ENCODE measurements around the gene CBL. TPM values are rescaled to one million over a fixed set of nuclear protein-coding genes. Genes with fewer than 3 reads are reported as not detected.

CBL gene
- total RNA-seq, 1 donor from 2014 or later, result 15.5 TPM

DNA sequence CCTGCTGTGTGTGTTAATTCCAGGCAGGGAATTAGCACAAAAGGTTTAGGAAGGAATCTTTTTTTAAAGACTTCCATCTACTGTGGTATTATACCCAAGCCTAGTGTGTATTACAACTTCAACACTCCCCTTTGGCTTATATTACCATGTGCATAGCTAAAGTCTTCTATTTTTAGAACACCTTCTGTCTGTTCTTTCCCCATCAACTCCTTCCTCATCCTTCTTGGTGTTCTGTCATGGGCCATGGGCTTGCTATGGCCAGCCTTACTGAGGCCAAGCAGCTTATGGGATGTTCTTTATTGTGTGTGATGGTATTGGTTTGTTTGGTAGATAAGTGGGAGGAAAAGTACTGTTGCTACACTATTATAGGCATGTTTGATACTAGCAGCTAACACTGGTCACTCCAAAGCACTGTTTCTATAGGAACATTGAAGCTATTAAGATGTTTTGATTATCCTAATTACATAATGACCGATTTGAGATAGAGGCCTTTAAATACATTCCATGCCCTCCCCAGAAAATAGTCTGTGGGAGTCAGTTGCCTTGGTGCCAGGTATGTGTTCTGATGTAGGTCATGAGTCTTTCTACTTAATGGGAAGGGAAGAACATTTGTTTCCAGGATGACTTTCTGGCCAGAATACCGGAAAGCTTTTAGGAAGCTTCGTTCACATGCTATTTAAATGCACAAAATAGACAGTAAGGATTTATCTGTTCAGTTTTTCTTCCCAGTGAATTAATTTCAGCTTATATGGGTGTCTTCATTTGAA lies 94.2 kb downstream of the CBL start:
- H3K4me1 ChIP-seq, result no peaks in the 10 kb centered on the region
- TF ChIP-seq CTCF (IDR thresholded peaks at IDR 0.05) (no peak), POLR2A (IDR thresholded peaks at IDR 0.05) (no peak), POLR2AphosphoS5 (IDR thresholded peaks at IDR 0.05; ENCODE audit: insufficient read depth in 1 of 2, low read depth in 1 of 2) (no peak)
- H3K36me3 ChIP-seq, result peaks cover 0 to 58% of the 10 kb centered on the region in 2 donors
- H3K27ac ChIP-seq, result no peak overlapping the region
- no peak for DNase-seq (ENCODE audit: extremely low spot score in 2 of 2)
- intact Hi-C loops (cut with DNase I), result no loop called here
- no peak overlapping the region for H3K4me3 ChIP-seq
- H3K27me3 ChIP-seq, result no peaks in the 10 kb centered on the region
- no peaks in the 10 kb centered on the region for H3K9me3 ChIP-seq

GRCh38 chr11:119303227-119303718 lies 97.1 kb downstream of the CBL start:
- H3K27me3 ChIP-seq, result no peaks in the 10 kb centered on the region
- no peak for DNase-seq (ENCODE audit: extremely low spot score in 2 of 2)
- H3K4me3 ChIP-seq, result no peak overlapping the region
- peaks cover 0 to 46% of the 10 kb centered on the region in 2 donors for H3K36me3 ChIP-seq
- no peaks in the 10 kb centered on the region for H3K9me3 ChIP-seq
- no peak overlapping the region for H3K27ac ChIP-seq
- H3K4me1 ChIP-seq, result peaks cover 5% of the 10 kb centered on the region
- TF ChIP-seq POLR2A (IDR thresholded peaks at IDR 0.05) (no peak), CTCF (IDR thresholded peaks at IDR 0.05) (no peak), POLR2AphosphoS5 (IDR thresholded peaks at IDR 0.05; ENCODE audit: insufficient read depth in 1 of 2, low read depth in 1 of 2) (no peak)
- intact Hi-C loops (cut with DNase I), result no loop called here

- H3K27me3 ChIP-seq, result no peaks in the 10 kb centered on the region
- H3K9me3 ChIP-seq, result no peaks in the 10 kb centered on the region
- peak overlapping the region; percentile 63 for H3K27ac ChIP-seq
- H3K4me1 ChIP-seq, result peaks cover 5% of the 10 kb centered on the region
- TF ChIP-seq POLR2AphosphoS5 (IDR thresholded peaks at IDR 0.05; ENCODE audit: insufficient read depth in 1 of 2, low read depth in 1 of 2) (no peak), CTCF (IDR thresholded peaks at IDR 0.05) (no peak), POLR2A (IDR thresholded peaks at IDR 0.05) (no peak)
- H3K36me3 ChIP-seq, result peaks cover 0 to 27% of the 10 kb centered on the region in 2 donors
- DNase-seq (ENCODE audit: extremely low spot score in 2 of 2), result no peak
- intact Hi-C loops (cut with DNase I), result no loop called here
- H3K4me3 ChIP-seq, result no peak overlapping the region
These were observed 99.6 kb downstream of the CBL start for GRCh38 chr11:119305556-119306372.

GRCh38 chr11:119306373-119306890 lies 100.3 kb downstream of the CBL start:
- Histone ChIP-seq H3K4me3 (no peak overlapping the region), H3K9me3 (no peaks in the 10 kb centered on the region), H3K36me3 (peaks cover 0 to 23% of the 10 kb centered on the region in 2 donors), H3K4me1 (peaks cover 5% of the 10 kb centered on the region), H3K27me3 (no peaks in the 10 kb centered on the region), H3K27ac (peak overlapping the region; percentile 63)
- TF ChIP-seq POLR2A (IDR thresholded peaks at IDR 0.05) (no peak), POLR2AphosphoS5 (IDR thresholded peaks at IDR 0.05; ENCODE audit: insufficient read depth in 1 of 2, low read depth in 1 of 2) (peak; percentile 48 to 59)
- intact Hi-C loops (cut with DNase I), result no loop called here
- no peak for DNase-seq (ENCODE audit: extremely low spot score in 2 of 2)

DNA sequence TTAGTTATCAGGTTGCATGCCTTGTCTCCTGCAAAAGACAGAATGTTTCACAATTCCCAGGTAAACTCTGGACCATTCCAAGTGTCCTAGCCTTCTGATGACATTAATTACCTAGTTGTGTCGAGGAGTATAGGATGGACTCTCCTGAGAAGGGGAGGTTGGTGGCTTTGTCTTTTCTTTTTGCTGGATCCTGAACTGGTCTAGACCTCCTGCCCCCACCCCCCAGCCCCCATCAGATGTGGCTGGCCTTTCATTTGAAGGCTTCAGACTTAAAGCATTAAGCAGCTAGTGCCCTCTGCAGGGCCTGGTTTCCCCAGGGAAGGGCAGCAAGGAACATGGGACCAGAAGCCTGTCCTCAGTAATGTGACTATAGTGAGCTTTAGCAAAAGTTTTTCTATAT lies 101.1 kb downstream of the CBL start:
- H3K27ac ChIP-seq, result peak overlapping the region; percentile 63

More for the DNA sequence above, 101.1 kb downstream of the CBL start:
- intact Hi-C loops (cut with DNase I), result no loop called here
- TF ChIP-seq POLR2AphosphoS5 (IDR thresholded peaks at IDR 0.05; ENCODE audit: insufficient read depth in 1 of 2, low read depth in 1 of 2) (no peak), POLR2A (IDR thresholded peaks at IDR 0.05) (no peak), CTCF (IDR thresholded peaks at IDR 0.05) (no peak)
- Histone ChIP-seq H3K4me3 (no peak overlapping the region), H3K36me3 (peaks cover 0 to 20% of the 10 kb centered on the region in 2 donors), H3K27me3 (no peaks in the 10 kb centered on the region), H3K4me1 (peaks cover 5% of the 10 kb centered on the region), H3K9me3 (no peaks in the 10 kb centered on the region)
- DNase-seq (ENCODE audit: extremely low spot score in 2 of 2), result no peak
